NCI-H1436 (cell line): ENCODE measurements around the gene MIA2.
"Not testable (repeated sequence)": the region's sequence is repeated elsewhere in the genome, so short reads cannot be mapped to it uniquely, and the experiment has no call there.

Source experiments
- DNase-seq: peaks from one replicate; lab custom pipeline; 2025; lab: John Stamatoyannopoulos, UW

Gene MIA2

GRCh38 chr14:39231751-39232553 is 1.8 kb upstream of the MIA2 start:
- DNase-seq: not testable (repeated sequence)

GRCh38 chr14:39232554-39233415 is 930 bp upstream of the MIA2 start:
- no peak for DNase-seq

GRCh38 chr14:39234986-39235385 is 1.3 kb downstream of the MIA2 start:
- not testable (repeated sequence) for DNase-seq

GRCh38 chr14:39235466-39235865 is 1.8 kb downstream of the MIA2 start:
- DNase-seq: not testable (repeated sequence)

GRCh38 chr14:39240769-39241168 is 7.1 kb downstream of the MIA2 start:
- DNase-seq: no peak

- no peak for DNase-seq
These were observed 7.9 kb downstream of the MIA2 start for GRCh38 chr14:39241637-39242036.

- no peak for DNase-seq
These were observed 10.1 kb downstream of the MIA2 start for GRCh38 chr14:39243831-39244230.

GRCh38 chr14:39246618-39247017 is 12.9 kb downstream of the MIA2 start:
- DNase-seq: no peak

- DNase-seq: no peak
These were observed 13.5 kb downstream of the MIA2 start for GRCh38 chr14:39247256-39247655.

GRCh38 chr14:39251547-39251946 is 17.8 kb downstream of the MIA2 start:
- DNase-seq: no peak

- not testable (repeated sequence) for DNase-seq
These were observed 23.7 kb downstream of the MIA2 start for GRCh38 chr14:39257388-39257787.

GRCh38 chr14:39258782-39259545 is 25.2 kb downstream of the MIA2 start:
- no peak for DNase-seq

GRCh38 chr14:39260161-39260560 is 26.4 kb downstream of the MIA2 start:
- not testable (repeated sequence) for DNase-seq

GRCh38 chr14:39262214-39262613 is 28.5 kb downstream of the MIA2 start:
- not testable (repeated sequence) for DNase-seq

- no peak for DNase-seq
These were observed 30.3 kb downstream of the MIA2 start for GRCh38 chr14:39264057-39264456.

- no peak for DNase-seq
These were observed 30.8 kb downstream of the MIA2 start for GRCh38 chr14:39264558-39264957.

GRCh38 chr14:39265033-39265432 is 31.3 kb downstream of the MIA2 start:
- DNase-seq: peak; percentile 28

GRCh38 chr14:39265806-39266524 is 32.2 kb downstream of the MIA2 start:
- no peak for DNase-seq

GRCh38 chr14:39266525-39266870 is 32.8 kb downstream of the MIA2 start:
- no peak for DNase-seq

- peak; percentile 67 for DNase-seq
These were observed 33.3 kb downstream of the MIA2 start for GRCh38 chr14:39266871-39267607.

- DNase-seq: no peak
These were observed 33.9 kb downstream of the MIA2 start for GRCh38 chr14:39267608-39268005.
